ENCODE data around the gene CHERP. TPM values are rescaled to one million over a fixed set of nuclear protein-coding genes. Genes with fewer than 3 reads are reported as not detected.
A peak's percentile ranks its signal among the peaks of the same experiment; 100 is the strongest.

Gene CHERP
- total and polyA plus RNA-seq, 2 of the 13 experiments (the other 11 are each of a cell fraction or from before 2014, with no cell fraction given), result 4.3 to 5.4 TPM

GRCh38 chr19:16572332-16573211 lies 30.3 kb upstream of the CHERP start, which contains the start of gene SLC35E1 (continued):
- TF ChIP-seq ATF5 (CRISPR knock-in tag; IDR thresholded peaks at IDR 0.05; ENCODE audit: low read depth) (no peak), CREM (IDR thresholded peaks at IDR 0.05) (peak; percentile 97), CREM (CRISPR knock-in tag; IDR thresholded peaks at IDR 0.05) (peak; percentile 97), TEAD3 (CRISPR knock-in tag; optimal IDR thresholded peaks at IDR 0.05; ENCODE audit: borderline replicate concordance) (peak; percentile 44), PHB2 (IDR thresholded peaks at IDR 0.05; ENCODE audit: partially characterized antibody) (no peak), REXO4 (CRISPR knock-in tag; IDR thresholded peaks at IDR 0.05; ENCODE audit: borderline replicate concordance) (no peak), CREB3 (CRISPR knock-in tag; IDR thresholded peaks at IDR 0.05) (no peak), ZNF546 (CRISPR knock-in tag; conservative IDR thresholded peaks at IDR 0.05) (0 out of 2 replicates have a peak, but pooled peaks have one; percentile 31), ZNF160 (CRISPR knock-in tag; IDR thresholded peaks at IDR 0.05) (no peak), HES4 (CRISPR knock-in tag; IDR thresholded peaks at IDR 0.05; ENCODE audit: borderline replicate concordance) (0 out of 2 replicates have a peak, but pooled peaks have one; percentile 38), KDM2A (CRISPR knock-in tag; IDR thresholded peaks at IDR 0.05; ENCODE audit: borderline replicate concordance, low read depth) (peak; percentile 84), RXRB (CRISPR knock-in tag; IDR thresholded peaks at IDR 0.05; ENCODE audit: borderline replicate concordance) (peak; percentile 65; the same call in 1 of the 2 replicates), PITX1 (CRISPR knock-in tag; IDR thresholded peaks at IDR 0.05) (no peak), AGO2 (optimal IDR thresholded peaks at IDR 0.05; ENCODE audit: low read depth, low read length) (peak; percentile 35), DPF2 (CRISPR knock-in tag; IDR thresholded peaks at IDR 0.05; ENCODE audit: borderline replicate concordance, low read depth) (no peak), FOXA3 (CRISPR knock-in tag; IDR thresholded peaks at IDR 0.05) (peak; percentile 68), ZFP82 (CRISPR knock-in tag; IDR thresholded peaks at IDR 0.05; ENCODE audit: borderline replicate concordance) (no peak), ZNF12 (CRISPR knock-in tag; IDR thresholded peaks at IDR 0.05) (no peak), ZNF441 (CRISPR knock-in tag; IDR thresholded peaks at IDR 0.05; ENCODE audit: borderline replicate concordance) (0 out of 2 replicates have a peak, but pooled peaks have one; percentile 66), ETV6 (CRISPR knock-in tag; conservative IDR thresholded peaks at IDR 0.05) (no peak; the same call in 1 of the 2 replicates), ZBTB39 (CRISPR knock-in tag; IDR thresholded peaks at IDR 0.05) (no peak), MED1 (CRISPR knock-in tag; IDR thresholded peaks at IDR 0.05) (peak; percentile 78), NR2F2 (IDR thresholded peaks at IDR 0.05; ENCODE audit: borderline replicate concordance, low read depth) (no peak), ZNF576 (CRISPR knock-in tag; IDR thresholded peaks at IDR 0.05) (no peak), ZNF749 (CRISPR knock-in tag; IDR thresholded peaks at IDR 0.05; ENCODE audit: borderline replicate concordance) (peak; percentile 32; the same call in 1 of the 2 replicates), POGZ (CRISPR knock-in tag; IDR thresholded peaks at IDR 0.05) (peak; percentile 80), ZNF562 (CRISPR knock-in tag; IDR thresholded peaks at IDR 0.05; ENCODE audit: borderline replicate concordance) (no peak), RXRA (CRISPR knock-in tag; IDR thresholded peaks at IDR 0.05) (peak; percentile 62)

All from HepG2 (cell line).